GM06990 (cell line): Measurements from ENCODE around the gene EXOSC5.
"Not testable (repeated sequence)": the region's sequence is repeated elsewhere in the genome, so short reads cannot be mapped to it uniquely, and the experiment has no call there.

Experiments used
- DNase-seq: peaks from one replicate; pipeline ENCODE4 v3.0.0-alpha.2; 2011; ENCODE audit not compliant: insufficient read length; ENCODE audit errors: extremely low read depth
- H3K27me3 ChIP-seq: replicated peaks from 2 replicates; pipeline ENCODE4 v1.6.0; 2011; ENCODE audit warnings: low read length; ENCODE audit not compliant: control insufficient read depth, insufficient read depth
- H3K36me3 ChIP-seq: 2 replicates; pipeline ENCODE4 v1.5.1; 2011; ENCODE audit warnings: low read length; ENCODE audit not compliant: control insufficient read depth, insufficient read depth
- H3K4me3 ChIP-seq: replicated peaks from 2 replicates; pipeline ENCODE4 v1.5.1; 2011; ENCODE audit warnings: low read depth, mild to moderate bottlenecking, control low read depth, low read length
- CTCF ChIP-seq: IDR thresholded peaks from 2 replicates; pipeline ENCODE4 v1.5.1; 2011; ENCODE audit warnings: low read length, control low read depth, mild to moderate bottlenecking, inconsistent platforms; ENCODE audit not compliant: insufficient read depth, poor library complexity, severe bottlenecking

The EXOSC5 gene

GRCh38 chr19:41411100-41411967 is 14.2 kb upstream of the EXOSC5 start:
- Histone ChIP-seq H3K4me3 (no peak overlapping the region), H3K27me3 (no peaks in the 10 kb centered on the region), H3K36me3 (peaks cover 18% of the 10 kb centered on the region)
- no peak for DNase-seq
- no peak for TF ChIP-seq CTCF

- H3K27me3 ChIP-seq: no peaks in the 10 kb centered on the region
- H3K36me3 ChIP-seq: peaks cover 16% of the 10 kb centered on the region
- no peak for TF ChIP-seq CTCF
- no peak for DNase-seq
- no peak overlapping the region for H3K4me3 ChIP-seq
Observed at GRCh38 chr19:41410336-41411054, 13.3 kb upstream of the EXOSC5 start.

GRCh38 chr19:41409288-41409687 is 12.1 kb upstream of the EXOSC5 start:
- Histone ChIP-seq H3K4me3 (no peak overlapping the region), H3K36me3 (peaks cover 6% of the 10 kb centered on the region), H3K27me3 (no peaks in the 10 kb centered on the region)
- DNase-seq: no peak
- no peak for TF ChIP-seq CTCF

- H3K4me3 ChIP-seq, DNase-seq, H3K36me3 ChIP-seq: not testable (repeated sequence)
Observed at GRCh38 chr19:41408846-41409245, 11.7 kb upstream of the EXOSC5 start.

GRCh38 chr19:41408256-41408655 is 11.1 kb upstream of the EXOSC5 start:
- Histone ChIP-seq H3K36me3 (peaks cover 3% of the 10 kb centered on the region), H3K4me3 (no peak overlapping the region)
- peak; percentile 42 for TF ChIP-seq CTCF

More at GRCh38 chr19:41408846-41409245, 11.7 kb upstream of the EXOSC5 start:
- H3K27me3 ChIP-seq: not testable (repeated sequence)

GRCh38 chr19:41407271-41407670 is 10.1 kb upstream of the EXOSC5 start:
- no peak overlapping the region for H3K4me3 ChIP-seq
- no peak for TF ChIP-seq CTCF
- DNase-seq: no peak
- peaks cover 6% of the 10 kb centered on the region for H3K36me3 ChIP-seq
- H3K27me3 ChIP-seq: no peaks in the 10 kb centered on the region

More at GRCh38 chr19:41408256-41408655, 11.1 kb upstream of the EXOSC5 start:
- H3K27me3 ChIP-seq: no peaks in the 10 kb centered on the region
- no peak for DNase-seq
